CD4-positive, CD25-positive, alpha-beta regulatory T cell (primary cell): ENCODE measurements around the gene TNFRSF9. TPM values are rescaled to one million over a fixed set of nuclear protein-coding genes. Genes with fewer than 3 reads are reported as not detected.

Source experiments
- ATAC-seq, 2 donors: fragments of 150-1000 bp; cut with Tn5 transposase; one replicate each; pipeline ENCODE4 v1.10.0; 2021; ENCODE audit warnings: low read depth in 2 of 2, moderate number of reproducible peaks in 2 of 2, moderate library complexity in 1 of 2
- DNase-seq, 3 donors: peaks; one replicate each; pipeline versions ENCODE4 v3.0.0 to v3.0.0-alpha.2; 2012 to 2022; ENCODE audit warnings: mixed read lengths in 1 of 3
- H3K27ac ChIP-seq: one replicate; pipeline ENCODE4 v1.7.0; 2013; ENCODE audit warnings: mild to moderate bottlenecking, low read length; ENCODE audit not compliant: insufficient read depth, poor library complexity, severe bottlenecking
- H3K27me3 ChIP-seq: one replicate; pipeline ENCODE4 v1.7.0; 2013; ENCODE audit warnings: low read length; ENCODE audit not compliant: control insufficient read depth, insufficient read depth
- H3K36me3 ChIP-seq: one replicate; pipeline ENCODE4 v1.7.0; 2013; ENCODE audit warnings: mild to moderate bottlenecking, low read length, moderate library complexity; ENCODE audit not compliant: control insufficient read depth, insufficient read depth
- H3K4me1 ChIP-seq: 2 replicates; pipeline ENCODE4 v1.7.0; 2013; ENCODE audit warnings: mild to moderate bottlenecking, low read length; ENCODE audit not compliant: insufficient read depth, control insufficient read depth, poor library complexity, severe bottlenecking
- H3K4me3 ChIP-seq: one replicate; pipeline ENCODE4 v1.7.0; 2013; ENCODE audit warnings: low read depth, mild to moderate bottlenecking, low read length, moderate library complexity
- H3K9me3 ChIP-seq, 2 experiments: 1 replicate in 1 of 2; 2 replicates in 1 of 2; pipeline ENCODE4 v1.7.0; 2013; ENCODE audit warnings: low read length in 2 of 2, mild to moderate bottlenecking in 1 of 2, moderate library complexity in 1 of 2; ENCODE audit not compliant: control insufficient read depth in 2 of 2
- H3K27ac Mint-ChIP-seq, 3 donors: one replicate each; pipeline ENCODE4 v1.8.0; 2020 to 2022; ENCODE audit warnings: mild to moderate bottlenecking in 3 of 3, mixed read lengths in 3 of 3, moderate library complexity in 2 of 3
- H3K27me3 Mint-ChIP-seq: one replicate; pipeline ENCODE4 v1.8.0; 2022; ENCODE audit warnings: mild to moderate bottlenecking, mixed read lengths
- H3K36me3 Mint-ChIP-seq: one replicate; pipeline ENCODE4 v1.8.0; 2020; ENCODE audit warnings: mixed read lengths
- H3K4me1 Mint-ChIP-seq, 4 donors: one replicate each; pipeline ENCODE4 v1.8.0; 2020 to 2022; ENCODE audit warnings: mixed read lengths in 4 of 4, mild to moderate bottlenecking in 1 of 4
- H3K4me3 Mint-ChIP-seq, 4 donors: one replicate each; pipeline ENCODE4 v1.8.0; 2020 to 2022; ENCODE audit warnings: mild to moderate bottlenecking in 4 of 4, mixed read lengths in 4 of 4, moderate library complexity in 3 of 4
- H3K9me3 Mint-ChIP-seq, 7 donors: one replicate each; pipeline ENCODE4 v1.8.0; 2020 to 2022; ENCODE audit warnings: mixed read lengths in 7 of 7, mild to moderate bottlenecking in 3 of 7, moderate library complexity in 2 of 7
- polyA plus RNA-seq, 4 donors: library from polyadenylated mRNA; unstranded; fragments of 300-500 nt; fragmentation: Illumina TruSeq; gene quantifications; one replicate each; pipeline ENCODE4 v1.2.3, GENCODE V29; 2021
- total RNA-seq: library from RNA; stranded (reverse); gene quantifications from one replicate; pipeline ENCODE4 v1.2.3, GENCODE V29; 2022

The TNFRSF9 gene
- total and polyA plus RNA-seq, 5 donors from 2014 or later = 10.3 to 35.6 (median 30.9) TPM

- H3K4me3 ChIP-seq = no peak overlapping the region
These were observed 43.6 kb downstream of the TNFRSF9 start for GRCh38 chr1:7896994-7897393.

GRCh38 chr1:7893529-7894180, 47.0 kb downstream of the TNFRSF9 start:
- H3K27ac Mint-ChIP-seq = no peak overlapping the region
- no peak overlapping the region for H3K27ac ChIP-seq
- peaks cover 0 to 2% (median 0%) of the 10 kb centered on the region in 7 donors for H3K9me3 Mint-ChIP-seq
- no peaks in the 10 kb centered on the region for H3K27me3 ChIP-seq
- peaks cover 8% of the 10 kb centered on the region for H3K27me3 Mint-ChIP-seq
- H3K4me3 ChIP-seq = no peak overlapping the region
- peaks cover 0 to 8% (median 0%) of the 10 kb centered on the region in 4 donors for H3K4me1 Mint-ChIP-seq
- ATAC-seq = no peak
- no peaks in the 10 kb centered on the region for H3K9me3 ChIP-seq
- no peak for DNase-seq
- no peak overlapping the region for H3K4me3 Mint-ChIP-seq
- no peaks in the 10 kb centered on the region for H3K36me3 Mint-ChIP-seq
- H3K36me3 ChIP-seq = peaks cover 4% of the 10 kb centered on the region
- H3K4me1 ChIP-seq = no peaks in the 10 kb centered on the region

More at GRCh38 chr1:7896994-7897393, 43.6 kb downstream of the TNFRSF9 start:
- no peak for DNase-seq
- no peak for ATAC-seq
- H3K27ac ChIP-seq = no peak overlapping the region
- no peaks in the 10 kb centered on the region for H3K4me1 ChIP-seq
- no peaks in the 10 kb centered on the region for H3K9me3 ChIP-seq
- Mint-ChIP-seq H3K27me3 (peaks cover 4% of the 10 kb centered on the region), H3K4me1 (peaks cover 0 to 9% (median 5%) of the 10 kb centered on the region in 4 donors), H3K36me3 (peaks cover 3% of the 10 kb centered on the region), H3K27ac (no peak overlapping the region), H3K9me3 (no peaks in the 10 kb centered on the region), H3K4me3 (no peak overlapping the region)
- H3K36me3 ChIP-seq = no peaks in the 10 kb centered on the region
- H3K27me3 ChIP-seq = no peaks in the 10 kb centered on the region

DNA sequence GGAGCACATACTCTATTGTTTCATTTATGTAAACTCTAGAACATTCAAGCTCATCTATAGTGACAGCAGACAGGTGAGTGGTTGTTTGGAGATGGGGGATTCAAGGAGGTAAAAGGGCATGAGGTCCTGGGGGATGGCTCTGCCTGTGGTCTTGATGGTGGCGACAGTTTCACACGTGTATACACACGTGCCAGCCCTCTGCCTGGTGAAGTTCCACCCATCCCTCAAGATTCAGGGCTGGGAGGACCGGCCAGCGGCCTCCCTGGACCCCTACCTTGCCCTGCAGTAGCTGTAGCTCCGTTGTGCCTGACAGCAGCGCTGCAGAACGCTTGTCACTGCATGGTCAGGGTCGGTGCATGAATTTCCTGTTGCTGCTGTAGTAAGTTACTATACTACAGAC, 48.8 kb downstream of the TNFRSF9 start:
- Histone ChIP-seq H3K9me3 (no peaks in the 10 kb centered on the region), H3K36me3 (peaks cover 4% of the 10 kb centered on the region), H3K4me3 (no peak overlapping the region), H3K4me1 (no peaks in the 10 kb centered on the region), H3K27ac (no peak overlapping the region), H3K27me3 (no peaks in the 10 kb centered on the region)
- H3K36me3 Mint-ChIP-seq = no peaks in the 10 kb centered on the region
- ATAC-seq (peak in 1 of 2 donors; percentile 28), DNase-seq (no peak)
- peak overlapping the region in 2 of 3 donors; percentile 28 to 60 for H3K27ac Mint-ChIP-seq
- H3K27me3 Mint-ChIP-seq = peaks cover 8% of the 10 kb centered on the region
- peaks cover 0 to 2% (median 0%) of the 10 kb centered on the region in 7 donors for H3K9me3 Mint-ChIP-seq
- H3K4me1 Mint-ChIP-seq = peaks cover 0 to 8% (median under 1%) of the 10 kb centered on the region in 4 donors
- H3K4me3 Mint-ChIP-seq = no peak overlapping the region

DNA sequence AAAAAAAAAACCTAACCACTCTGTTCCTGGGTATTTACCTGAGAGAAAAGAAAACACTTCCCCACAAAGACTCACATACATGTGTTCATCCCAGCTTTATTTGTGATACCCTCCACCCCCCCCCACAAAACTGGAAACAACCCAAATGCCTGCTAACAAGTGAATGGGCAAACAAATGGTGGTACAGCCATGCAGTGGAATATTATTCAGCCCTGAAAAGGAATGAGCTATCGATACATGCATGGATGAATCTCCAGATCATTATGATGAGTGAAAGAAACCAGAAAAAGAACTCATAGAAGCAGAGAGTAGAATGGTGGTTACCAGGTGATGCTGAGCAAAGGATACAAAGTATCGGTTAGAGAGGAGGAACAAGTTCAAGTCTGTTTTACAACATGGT, 49.8 kb downstream of the TNFRSF9 start:
- no peak overlapping the region for H3K27ac ChIP-seq
- peaks cover 0 to 8% (median 2%) of the 10 kb centered on the region in 4 donors for H3K4me1 Mint-ChIP-seq
- H3K27me3 ChIP-seq = no peaks in the 10 kb centered on the region
- DNase-seq = no peak
- H3K36me3 ChIP-seq = peaks cover 4% of the 10 kb centered on the region
- H3K4me3 Mint-ChIP-seq = no peak overlapping the region
- no peaks in the 10 kb centered on the region for H3K4me1 ChIP-seq
- ATAC-seq = no peak
- no peak overlapping the region for H3K27ac Mint-ChIP-seq
- H3K4me3 ChIP-seq = no peak overlapping the region
- no peaks in the 10 kb centered on the region for H3K9me3 ChIP-seq
- peaks cover 0 to 2% (median 0%) of the 10 kb centered on the region in 7 donors for H3K9me3 Mint-ChIP-seq
- H3K27me3 Mint-ChIP-seq = peaks cover 8% of the 10 kb centered on the region
- H3K36me3 Mint-ChIP-seq = no peaks in the 10 kb centered on the region

GRCh38 chr1:7888248-7889081, 52.2 kb downstream of the TNFRSF9 start:
- ATAC-seq (no peak), DNase-seq (no peak)
- H3K4me3 ChIP-seq = no peak overlapping the region
- Mint-ChIP-seq H3K9me3 (peaks cover 0 to 4% (median 0%) of the 10 kb centered on the region in 7 donors), H3K27me3 (peaks cover 8% of the 10 kb centered on the region), H3K4me1 (peaks cover 0 to 12% (median 2%) of the 10 kb centered on the region in 4 donors), H3K27ac (no peak overlapping the region), H3K4me3 (no peak overlapping the region), H3K36me3 (no peaks in the 10 kb centered on the region)
- H3K4me1 ChIP-seq = no peaks in the 10 kb centered on the region
- peaks cover 4% of the 10 kb centered on the region for H3K36me3 ChIP-seq
- no peaks in the 10 kb centered on the region for H3K27me3 ChIP-seq
- H3K27ac ChIP-seq = no peak overlapping the region
- no peaks in the 10 kb centered on the region for H3K9me3 ChIP-seq

DNA sequence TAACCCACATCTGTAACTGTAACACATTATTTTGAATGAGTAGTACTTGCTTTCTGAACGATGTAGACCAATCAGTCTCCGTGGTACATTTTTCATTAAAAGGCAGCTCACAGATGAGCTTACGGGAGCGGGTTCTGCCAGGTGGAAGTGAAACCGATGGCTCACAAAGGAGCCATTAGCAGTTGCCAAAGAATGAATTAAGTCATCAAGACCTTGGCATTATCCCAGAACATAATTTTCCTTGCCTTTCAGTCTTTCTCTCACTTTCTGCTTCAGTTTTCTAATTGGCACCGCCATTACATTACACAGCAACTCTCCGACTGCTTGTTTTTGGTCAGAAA, 54.3 kb downstream of the TNFRSF9 start:
- H3K4me3 Mint-ChIP-seq = no peak overlapping the region
- no peak for ATAC-seq
- no peak for DNase-seq
- H3K27ac Mint-ChIP-seq = no peak overlapping the region
- H3K4me3 ChIP-seq = no peak overlapping the region
- no peaks in the 10 kb centered on the region for H3K9me3 ChIP-seq
- H3K27me3 ChIP-seq = no peaks in the 10 kb centered on the region
- H3K4me1 Mint-ChIP-seq = peaks cover 0 to 6% (median 2%) of the 10 kb centered on the region in 4 donors
- no peak overlapping the region for H3K27ac ChIP-seq
- H3K27me3 Mint-ChIP-seq = peaks cover 4% of the 10 kb centered on the region
- H3K36me3 ChIP-seq = peaks cover 4% of the 10 kb centered on the region
- no peaks in the 10 kb centered on the region for H3K36me3 Mint-ChIP-seq
- H3K9me3 Mint-ChIP-seq = peaks cover 0 to 4% (median 0%) of the 10 kb centered on the region in 7 donors
- no peaks in the 10 kb centered on the region for H3K4me1 ChIP-seq

- Mint-ChIP-seq H3K4me3 (no peak overlapping the region), H3K27me3 (peaks cover 4% of the 10 kb centered on the region), H3K9me3 (peaks cover 0 to 2% (median 0%) of the 10 kb centered on the region in 7 donors), H3K36me3 (no peaks in the 10 kb centered on the region), H3K4me1 (peaks cover 0 to 6% (median 2%) of the 10 kb centered on the region in 4 donors), H3K27ac (no peak overlapping the region)
- ATAC-seq = no peak
- H3K4me3 ChIP-seq = no peak overlapping the region
- DNase-seq = peak in 2 of 3 donors; percentile 9 to 10
- peaks cover under 1% of the 10 kb centered on the region for H3K36me3 ChIP-seq
- H3K27me3 ChIP-seq = no peaks in the 10 kb centered on the region
- no peaks in the 10 kb centered on the region for H3K4me1 ChIP-seq
- no peak overlapping the region for H3K27ac ChIP-seq
- H3K9me3 ChIP-seq = no peaks in the 10 kb centered on the region
These were observed 54.9 kb downstream of the TNFRSF9 start for GRCh38 chr1:7885513-7886404.
